Prostate gland (tissue), 2 donors: Measurements from ENCODE around the gene SPATA25.

Source experiments
- POLR2A ChIP-seq: fragments of 450-650 bp; IDR thresholded peaks from one replicate; pipeline ENCODE4 v1.6.1; 2016; ENCODE audit warnings: antibody characterized with exemption, mild to moderate bottlenecking
- TF ChIP-seq, protein P1 (sequence below), 4 experiments: fragments of 200-600 bp in 2 of 4; fragments of 450-650 bp in 2 of 4; sonication (generic) in 2 of 4; IDR thresholded peaks; 1 replicate in 3 of 4; 2 replicates in 1 of 4; pipeline ENCODE4 v1.5.1; 2016 to 2019; ENCODE audit warnings: antibody characterized with exemption in 4 of 4, mild to moderate bottlenecking in 2 of 4, moderate library complexity in 2 of 4

GRCh38 chr20:45925821-45926506 lies 38.5 kb upstream of the SPATA25 start:
- no peak for TF ChIP-seq POLR2A
- TF ChIP-seq, protein P1, sequence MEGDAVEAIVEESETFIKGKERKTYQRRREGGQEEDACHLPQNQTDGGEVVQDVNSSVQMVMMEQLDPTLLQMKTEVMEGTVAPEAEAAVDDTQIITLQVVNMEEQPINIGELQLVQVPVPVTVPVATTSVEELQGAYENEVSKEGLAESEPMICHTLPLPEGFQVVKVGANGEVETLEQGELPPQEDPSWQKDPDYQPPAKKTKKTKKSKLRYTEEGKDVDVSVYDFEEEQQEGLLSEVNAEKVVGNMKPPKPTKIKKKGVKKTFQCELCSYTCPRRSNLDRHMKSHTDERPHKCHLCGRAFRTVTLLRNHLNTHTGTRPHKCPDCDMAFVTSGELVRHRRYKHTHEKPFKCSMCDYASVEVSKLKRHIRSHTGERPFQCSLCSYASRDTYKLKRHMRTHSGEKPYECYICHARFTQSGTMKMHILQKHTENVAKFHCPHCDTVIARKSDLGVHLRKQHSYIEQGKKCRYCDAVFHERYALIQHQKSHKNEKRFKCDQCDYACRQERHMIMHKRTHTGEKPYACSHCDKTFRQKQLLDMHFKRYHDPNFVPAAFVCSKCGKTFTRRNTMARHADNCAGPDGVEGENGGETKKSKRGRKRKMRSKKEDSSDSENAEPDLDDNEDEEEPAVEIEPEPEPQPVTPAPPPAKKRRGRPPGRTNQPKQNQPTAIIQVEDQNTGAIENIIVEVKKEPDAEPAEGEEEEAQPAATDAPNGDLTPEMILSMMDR (IDR thresholded peaks at IDR 0.05) = no peak
